Endodermal cell (in vitro differentiated cells): Measurements from ENCODE around the gene CTCFL. TPM values are rescaled to one million over a fixed set of nuclear protein-coding genes. Genes with fewer than 3 reads are reported as not detected.

Experiments
- DNase-seq: peaks from one replicate; pipeline ENCODE4 v3.0.0-alpha.2; 2017
- H3K27ac ChIP-seq: 2 replicates; pipeline ENCODE4 v1.5.1; 2013; ENCODE audit warnings: mild to moderate bottlenecking, low read depth, low read length, moderate library complexity
- H3K27me3 ChIP-seq: 2 replicates; pipeline ENCODE4 v1.6.1; 2013; ENCODE audit warnings: mild to moderate bottlenecking, low read length, moderate library complexity; ENCODE audit not compliant: insufficient read depth, control insufficient read depth, poor library complexity, severe bottlenecking
- H3K36me3 ChIP-seq: 2 replicates; pipeline ENCODE4 v1.7.0; 2013; ENCODE audit warnings: mild to moderate bottlenecking, low read length, moderate library complexity; ENCODE audit not compliant: control insufficient read depth, insufficient read depth
- H3K4me1 ChIP-seq: one replicate; pipeline ENCODE4 v1.7.0; 2013; ENCODE audit warnings: low read length; ENCODE audit not compliant: control insufficient read depth, insufficient read depth
- H3K4me3 ChIP-seq: 2 replicates; pipeline ENCODE4 v1.5.1; 2013; ENCODE audit warnings: mild to moderate bottlenecking, low read length, moderate library complexity
- H3K9ac ChIP-seq: 2 replicates; pipeline ENCODE4 v1.6.1; 2013; ENCODE audit warnings: mild to moderate bottlenecking, low read length, moderate library complexity; ENCODE audit not compliant: poor library complexity, severe bottlenecking; ENCODE audit errors: extremely low read depth
- H3K9me3 ChIP-seq: 2 replicates; pipeline ENCODE4 v1.6.1; 2013; ENCODE audit warnings: mild to moderate bottlenecking, low read length, moderate library complexity; ENCODE audit not compliant: control insufficient read depth
- H3K27ac Mint-ChIP-seq: 2 replicates; pipeline ENCODE4 v1.8.0; 2020; ENCODE audit warnings: mixed read lengths
- H3K27me3 Mint-ChIP-seq: 2 replicates; pipeline ENCODE4 v1.8.0; 2021; ENCODE audit warnings: mild to moderate bottlenecking, mixed read lengths; ENCODE audit not compliant: insufficient read depth
- H3K36me3 Mint-ChIP-seq: 2 replicates; pipeline ENCODE4 v1.8.0; 2020; ENCODE audit warnings: low read depth, mixed read lengths
- H3K4me1 Mint-ChIP-seq: 2 replicates; pipeline ENCODE4 v1.8.0; 2020; ENCODE audit warnings: mixed read lengths
- H3K4me3 Mint-ChIP-seq: 2 replicates; pipeline ENCODE4 v1.8.0; 2020; ENCODE audit warnings: mild to moderate bottlenecking, moderate library complexity, mixed read lengths
- H3K9me3 Mint-ChIP-seq: 2 replicates; pipeline ENCODE4 v1.8.0; 2020; ENCODE audit warnings: mild to moderate bottlenecking, mixed read lengths
- WGBS, 2 experiments: methylation state at CpG; one replicate each; pipeline versions ENCODE4 v1.1.5 to v1.1.7; 2013; ENCODE audit warnings: missing lambda C conversion rate in 2 of 2, mixed read lengths in 1 of 2; ENCODE audit not compliant: insufficient coverage in 1 of 2, insufficient read length in 1 of 2; 5-methylcytosine and 5-hydroxymethylcytosine counted together
- total RNA-seq, 2 donors: library from RNA; stranded (reverse); fragmentation: NEBNext Ultra II Directional in 1 of 2; extraction: Animal tissue kit (Norgen Biotek cat#: 25700) in 1 of 2; gene quantifications; 2 replicates in 1 of 2; 3 replicates in 1 of 2; pipeline ENCODE4 v1.2.1, GENCODE V29; 2021
- TF ChIP-seq, protein P1 (sequence below): fragments of 200-600 bp; sonication (generic); conservative IDR thresholded peaks from 2 replicates; pipeline ENCODE4 v1.5.0; 2021; ENCODE audit warnings: antibody characterized with exemption, mild to moderate bottlenecking

CTCFL gene
- total RNA-seq, 2 donors from 2014 or later, result 0.33 to 1.4 TPM

DNA sequence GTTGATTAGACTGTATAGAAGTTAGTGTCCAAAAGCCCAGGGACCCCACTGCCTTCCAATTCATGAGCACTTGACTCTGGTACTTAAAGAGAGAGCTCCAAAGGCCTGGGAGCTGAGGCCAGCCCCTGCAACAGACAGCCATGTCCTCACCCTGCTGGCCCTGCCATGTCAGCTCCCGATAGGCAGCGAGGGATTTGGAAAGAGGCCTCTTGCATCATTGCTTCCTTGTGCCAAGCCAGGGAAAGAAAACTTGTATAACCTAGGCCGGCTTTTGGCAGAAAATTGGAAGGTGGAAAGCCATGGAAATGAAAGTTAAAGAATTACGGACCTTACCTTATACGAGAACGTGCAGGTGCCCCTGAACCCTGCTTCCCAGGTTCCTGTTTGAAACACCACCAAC, 27.5 kb upstream of the CTCFL start:
- no peaks in the 10 kb centered on the region for H3K36me3 Mint-ChIP-seq
- H3K9me3 ChIP-seq, result no peaks in the 10 kb centered on the region
- no peak overlapping the region for H3K4me3 ChIP-seq
- no peak overlapping the region for H3K27ac Mint-ChIP-seq
- WGBS, 2 experiments, result 92 to 100% methylated on average over 6 of the region's 6 CpGs
- H3K9ac ChIP-seq, result no peak overlapping the region
- TF ChIP-seq, protein P1, sequence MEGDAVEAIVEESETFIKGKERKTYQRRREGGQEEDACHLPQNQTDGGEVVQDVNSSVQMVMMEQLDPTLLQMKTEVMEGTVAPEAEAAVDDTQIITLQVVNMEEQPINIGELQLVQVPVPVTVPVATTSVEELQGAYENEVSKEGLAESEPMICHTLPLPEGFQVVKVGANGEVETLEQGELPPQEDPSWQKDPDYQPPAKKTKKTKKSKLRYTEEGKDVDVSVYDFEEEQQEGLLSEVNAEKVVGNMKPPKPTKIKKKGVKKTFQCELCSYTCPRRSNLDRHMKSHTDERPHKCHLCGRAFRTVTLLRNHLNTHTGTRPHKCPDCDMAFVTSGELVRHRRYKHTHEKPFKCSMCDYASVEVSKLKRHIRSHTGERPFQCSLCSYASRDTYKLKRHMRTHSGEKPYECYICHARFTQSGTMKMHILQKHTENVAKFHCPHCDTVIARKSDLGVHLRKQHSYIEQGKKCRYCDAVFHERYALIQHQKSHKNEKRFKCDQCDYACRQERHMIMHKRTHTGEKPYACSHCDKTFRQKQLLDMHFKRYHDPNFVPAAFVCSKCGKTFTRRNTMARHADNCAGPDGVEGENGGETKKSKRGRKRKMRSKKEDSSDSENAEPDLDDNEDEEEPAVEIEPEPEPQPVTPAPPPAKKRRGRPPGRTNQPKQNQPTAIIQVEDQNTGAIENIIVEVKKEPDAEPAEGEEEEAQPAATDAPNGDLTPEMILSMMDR, result no peak
- no peaks in the 10 kb centered on the region for H3K27me3 ChIP-seq
- no peak for DNase-seq
- H3K27ac ChIP-seq, result no peak overlapping the region
- no peaks in the 10 kb centered on the region for H3K9me3 Mint-ChIP-seq
- no peak overlapping the region for H3K4me3 Mint-ChIP-seq
- no peaks in the 10 kb centered on the region for H3K4me1 ChIP-seq
- H3K27me3 Mint-ChIP-seq, result no peaks in the 10 kb centered on the region
- H3K36me3 ChIP-seq, result no peaks in the 10 kb centered on the region
- no peaks in the 10 kb centered on the region for H3K4me1 Mint-ChIP-seq

DNA sequence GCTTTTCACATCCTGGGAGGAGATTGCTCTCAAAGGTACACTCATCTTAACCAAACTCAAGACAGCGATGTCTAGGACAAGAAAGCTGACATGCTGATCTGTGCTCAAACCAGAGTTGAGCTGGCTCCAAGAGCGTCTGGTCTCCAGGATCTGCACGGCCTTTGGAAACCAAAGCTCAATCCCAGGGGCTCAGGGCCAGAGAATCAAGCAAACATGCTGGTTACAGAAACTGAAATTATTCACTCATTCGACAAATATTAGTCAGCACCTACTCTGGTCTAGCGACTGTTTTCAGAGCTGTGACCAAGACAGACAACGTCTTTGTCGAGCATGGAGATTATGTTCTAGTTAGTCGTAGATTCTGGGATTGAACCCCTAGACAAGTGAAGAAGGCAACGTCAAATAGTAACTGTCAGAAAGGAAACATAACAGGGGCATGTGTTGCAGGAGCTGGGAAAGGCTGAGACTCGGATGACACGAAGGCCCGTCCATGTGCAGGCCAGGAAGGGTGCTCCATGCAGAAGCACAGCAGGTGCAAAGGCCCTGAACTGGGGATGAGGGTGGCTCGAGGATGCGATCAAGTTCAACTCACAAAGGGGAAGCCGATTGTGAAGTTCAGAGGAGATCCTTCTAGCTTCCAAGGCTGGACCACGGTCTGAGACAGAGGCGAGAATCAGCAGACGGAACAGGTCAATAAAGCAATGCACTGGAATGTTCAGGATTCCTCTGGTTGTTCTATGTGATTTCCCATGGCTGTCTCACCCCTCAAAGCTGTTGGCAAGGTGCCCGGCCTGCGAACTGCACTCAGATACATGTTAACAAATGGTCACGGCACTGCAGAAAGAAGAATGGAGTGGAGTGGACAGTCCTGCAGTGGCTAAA, 23.5 kb upstream of the CTCFL start:
- peaks cover 11% of the 10 kb centered on the region for H3K4me1 Mint-ChIP-seq
- no peaks in the 10 kb centered on the region for H3K4me1 ChIP-seq
- H3K27me3 ChIP-seq, result peaks cover 1% of the 10 kb centered on the region
- H3K27me3 Mint-ChIP-seq, result peaks cover 19% of the 10 kb centered on the region
- 91% methylated on average over 21 of the region's 21 CpGs for WGBS, 2 experiments
- H3K4me3 Mint-ChIP-seq, result no peak overlapping the region
- no peak overlapping the region for H3K27ac ChIP-seq
- H3K36me3 ChIP-seq, result no peaks in the 10 kb centered on the region
- no peak for DNase-seq
- no peak overlapping the region for H3K27ac Mint-ChIP-seq
- TF ChIP-seq, protein P1, result no peak
- no peaks in the 10 kb centered on the region for H3K9me3 Mint-ChIP-seq
- H3K9me3 ChIP-seq, result no peaks in the 10 kb centered on the region
- H3K4me3 ChIP-seq, result no peak overlapping the region
- H3K9ac ChIP-seq, result no peak overlapping the region
- no peaks in the 10 kb centered on the region for H3K36me3 Mint-ChIP-seq

DNA sequence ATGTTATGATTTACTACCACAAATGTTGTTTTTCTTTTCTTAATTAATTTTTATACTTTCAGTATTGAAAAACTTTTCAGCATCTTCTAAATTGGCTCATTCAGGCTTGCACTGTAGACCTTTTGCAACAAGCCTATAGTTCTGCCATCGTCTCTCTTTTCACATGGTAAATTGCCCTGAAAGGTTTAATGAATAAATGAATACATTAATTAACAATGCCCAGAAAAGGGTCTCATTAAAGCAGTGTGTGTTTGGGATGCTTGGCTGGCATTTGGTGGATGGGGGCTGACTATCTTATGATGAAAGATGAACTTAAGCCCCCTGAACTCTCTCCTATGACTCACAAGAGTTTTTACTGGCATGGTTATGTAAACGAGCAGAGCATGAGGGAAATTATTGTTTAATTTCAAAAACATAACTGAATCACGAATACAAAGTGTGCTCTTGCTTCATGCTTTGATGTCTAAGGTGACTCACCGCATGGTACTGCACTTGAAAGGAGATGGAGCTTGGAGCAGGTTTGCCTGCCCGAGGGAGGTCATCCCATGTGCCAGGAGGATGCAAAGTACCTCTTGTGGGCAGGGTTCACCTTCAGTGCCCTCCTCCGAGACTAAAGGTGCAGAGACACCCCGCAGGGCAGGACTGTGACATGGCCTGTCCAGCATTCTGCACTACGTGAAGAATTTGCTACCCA, 22.2 kb upstream of the CTCFL start:
- WGBS, 2 experiments, result 84 to 85% methylated on average over 3 to 8 of the region's 8 CpGs
- no peaks in the 10 kb centered on the region for H3K9me3 Mint-ChIP-seq
- Histone ChIP-seq H3K4me3 (no peak overlapping the region), H3K27me3 (peaks cover 14% of the 10 kb centered on the region), H3K9me3 (no peaks in the 10 kb centered on the region), H3K9ac (no peak overlapping the region), H3K36me3 (no peaks in the 10 kb centered on the region), H3K4me1 (no peaks in the 10 kb centered on the region), H3K27ac (no peak overlapping the region)
- peaks cover 32% of the 10 kb centered on the region for H3K27me3 Mint-ChIP-seq
- H3K4me1 Mint-ChIP-seq, result peaks cover 11% of the 10 kb centered on the region
- no peak overlapping the region for H3K4me3 Mint-ChIP-seq
- DNase-seq, result no peak
- TF ChIP-seq, protein P1, result no peak
- H3K27ac Mint-ChIP-seq, result no peak overlapping the region
- no peaks in the 10 kb centered on the region for H3K36me3 Mint-ChIP-seq
